Stimulated activated naive CD8-positive, alpha-beta T cell treated with anti-CD3 and anti-CD28 coated beads, Interleukin-15, amount 100 ng/mL, for 72 hours (primary cell): ENCODE results near the gene BMP8B.
"Not testable (repeated sequence)": the region's sequence is repeated elsewhere in the genome, so short reads cannot be mapped to it uniquely, and the experiment has no call there.

ENCODE experiments used
- ATAC-seq: fragments of 150-1000 bp; cut with Tn5 transposase; 2 replicates; pipeline ENCODE4 v1.10.0; 2021; ENCODE audit warnings: mild to moderate bottlenecking, moderate library complexity
- DNase-seq, 2 donors: peaks; one replicate each; pipeline ENCODE4 v3.0.0; 2021 to 2022
- H3K27ac Mint-ChIP-seq, 2 donors: one replicate each; pipeline ENCODE4 v1.8.0; 2022; ENCODE audit warnings: mild to moderate bottlenecking in 2 of 2, mixed read lengths in 2 of 2, moderate library complexity in 2 of 2
- H3K27me3 Mint-ChIP-seq: one replicate; pipeline ENCODE4 v1.8.0; 2022; ENCODE audit warnings: mixed read lengths
- H3K4me1 Mint-ChIP-seq: one replicate; pipeline ENCODE4 v1.8.0; 2022; ENCODE audit warnings: mild to moderate bottlenecking, mixed read lengths
- H3K4me3 Mint-ChIP-seq, 2 donors: one replicate each; pipeline ENCODE4 v1.8.0; 2022; ENCODE audit warnings: mild to moderate bottlenecking in 2 of 2, mixed read lengths in 2 of 2, moderate library complexity in 1 of 2
- H3K9me3 Mint-ChIP-seq, 2 donors: one replicate each; pipeline ENCODE4 v1.8.0; 2022; ENCODE audit warnings: mixed read lengths in 2 of 2

The BMP8B gene, protein sequence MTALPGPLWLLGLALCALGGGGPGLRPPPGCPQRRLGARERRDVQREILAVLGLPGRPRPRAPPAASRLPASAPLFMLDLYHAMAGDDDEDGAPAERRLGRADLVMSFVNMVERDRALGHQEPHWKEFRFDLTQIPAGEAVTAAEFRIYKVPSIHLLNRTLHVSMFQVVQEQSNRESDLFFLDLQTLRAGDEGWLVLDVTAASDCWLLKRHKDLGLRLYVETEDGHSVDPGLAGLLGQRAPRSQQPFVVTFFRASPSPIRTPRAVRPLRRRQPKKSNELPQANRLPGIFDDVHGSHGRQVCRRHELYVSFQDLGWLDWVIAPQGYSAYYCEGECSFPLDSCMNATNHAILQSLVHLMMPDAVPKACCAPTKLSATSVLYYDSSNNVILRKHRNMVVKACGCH

DNA sequence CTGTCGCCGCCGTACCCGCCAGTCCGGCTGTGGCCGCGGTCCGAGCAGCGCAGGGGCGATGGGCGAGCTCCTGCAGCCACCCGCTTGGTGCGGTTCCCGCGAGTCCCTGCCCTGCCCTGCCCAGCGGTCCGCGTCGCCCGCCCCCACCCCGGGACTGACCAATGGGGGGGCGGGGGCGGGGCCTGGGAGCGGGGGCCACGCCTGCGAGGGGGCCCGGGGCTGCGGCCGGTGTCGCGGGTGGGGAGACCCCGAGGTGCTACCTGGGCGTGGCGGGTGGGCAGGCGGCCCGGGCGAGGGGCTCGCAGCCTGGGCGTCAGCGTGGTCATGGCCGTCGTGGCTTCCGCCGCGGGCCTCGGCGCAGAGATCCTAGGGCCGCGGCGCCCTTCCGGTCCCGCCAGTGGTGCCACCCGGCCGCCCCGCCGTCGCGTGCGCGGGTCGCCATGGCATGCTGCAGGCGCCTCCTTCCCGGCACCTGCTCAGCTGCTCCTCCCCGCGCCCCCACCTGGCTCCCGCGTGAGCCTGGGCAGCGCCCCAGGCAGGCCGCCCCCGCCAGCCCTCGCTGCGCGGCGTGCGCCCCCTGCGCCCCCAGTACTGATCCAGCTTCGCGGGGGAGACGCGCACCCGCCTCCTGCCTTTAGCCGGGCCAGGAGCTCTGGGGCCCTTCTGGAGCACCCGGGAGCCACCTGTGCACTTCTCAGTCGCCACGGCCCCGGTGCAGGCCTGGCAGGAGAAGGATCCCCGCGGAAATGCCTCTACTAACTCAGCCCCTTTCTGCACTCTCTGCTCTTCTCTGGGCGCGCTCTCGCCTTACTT lies at the start of gene BMP8B:
Gene BMP8B (minus strand): TSS at position 108 of the 813 bp plus-strand sequence. CDS start 380 bp downstream, outside the sequence.
- ATAC-seq (peak; percentile 82), DNase-seq (peak; percentile 57 to 60)
- Mint-ChIP-seq H3K4me3 (peak within 1 kb of the TSS; percentile 80 to 86), H3K27ac (no peak within 1 kb of the TSS), H3K4me1 (peaks cover 14% of the 10 kb centered on the region), H3K27me3 (peaks cover 65% of the 10 kb centered on the region), H3K9me3 (no peaks in the 10 kb centered on the region)

DNA sequence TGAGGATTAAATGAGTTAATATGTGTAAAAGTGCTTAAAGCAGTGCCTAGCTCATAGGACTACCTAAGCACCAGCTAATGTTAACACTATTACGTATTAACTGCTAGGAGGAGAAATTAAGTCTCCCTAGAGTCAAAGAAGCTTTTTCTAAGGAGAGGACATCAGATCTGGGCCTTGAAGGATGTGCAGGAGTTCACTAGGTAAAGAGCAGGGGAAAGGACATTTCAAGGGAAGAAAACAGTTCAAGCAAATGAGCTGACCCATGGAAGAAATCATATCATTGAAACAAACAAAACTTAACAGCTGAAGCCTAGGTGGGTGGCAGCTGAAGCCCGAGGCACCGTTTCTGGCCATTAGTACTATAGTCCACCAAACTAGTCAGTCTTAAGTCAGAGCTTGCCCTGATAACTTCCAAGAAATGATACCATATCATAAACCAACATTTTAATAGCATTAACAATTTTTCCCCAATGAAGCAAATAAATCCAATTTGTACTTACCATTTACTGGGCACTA lies 48.0 kb upstream of the BMP8B start:
- Mint-ChIP-seq H3K9me3 (no peaks in the 10 kb centered on the region), H3K27me3 (no peaks in the 10 kb centered on the region)
- no peak for ATAC-seq

DNA sequence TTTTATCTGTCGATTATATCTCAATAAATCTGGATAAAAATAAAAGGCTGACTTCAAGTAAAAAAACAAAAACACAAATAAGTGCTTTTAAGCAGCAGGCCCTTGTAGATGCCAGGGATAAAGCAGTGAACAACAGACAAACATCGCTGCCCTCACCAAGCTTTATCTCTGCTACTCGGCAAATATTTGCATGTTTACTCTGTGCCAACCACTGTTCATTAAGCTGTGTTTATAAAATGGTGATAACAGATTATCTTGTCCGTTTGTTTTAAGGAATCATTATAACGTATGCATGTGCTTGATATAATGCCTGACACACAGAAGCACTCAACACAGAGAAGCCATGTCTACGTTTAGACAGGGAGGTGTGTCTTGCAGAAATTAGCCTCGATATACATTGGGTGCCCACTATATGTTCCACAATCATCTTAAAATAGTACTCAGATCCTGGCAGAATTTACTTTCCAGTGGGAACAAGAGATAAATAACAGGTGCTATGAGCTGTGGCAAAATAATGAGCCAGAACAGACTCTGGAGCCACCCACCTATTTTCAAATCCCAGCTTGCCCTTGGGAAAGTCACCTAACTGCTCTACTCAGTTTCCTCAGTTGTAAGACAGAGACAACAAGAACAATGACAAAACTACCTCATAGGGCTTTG lies 47.4 kb upstream of the BMP8B start:
- DNase-seq (no peak), ATAC-seq (no peak)
- peaks cover under 1% of the 10 kb centered on the region for H3K4me1 Mint-ChIP-seq
- no peaks in the 10 kb centered on the region for H3K9me3 Mint-ChIP-seq
- no peaks in the 10 kb centered on the region for H3K27me3 Mint-ChIP-seq
- no peak overlapping the region for H3K27ac Mint-ChIP-seq
- H3K4me3 Mint-ChIP-seq: no peak overlapping the region

More for the DNA sequence above, 48.0 kb upstream of the BMP8B start:
- no peak for DNase-seq
- Mint-ChIP-seq H3K4me1 (peaks cover 6% of the 10 kb centered on the region), H3K27ac (no peak overlapping the region), H3K4me3 (no peak overlapping the region)

DNA sequence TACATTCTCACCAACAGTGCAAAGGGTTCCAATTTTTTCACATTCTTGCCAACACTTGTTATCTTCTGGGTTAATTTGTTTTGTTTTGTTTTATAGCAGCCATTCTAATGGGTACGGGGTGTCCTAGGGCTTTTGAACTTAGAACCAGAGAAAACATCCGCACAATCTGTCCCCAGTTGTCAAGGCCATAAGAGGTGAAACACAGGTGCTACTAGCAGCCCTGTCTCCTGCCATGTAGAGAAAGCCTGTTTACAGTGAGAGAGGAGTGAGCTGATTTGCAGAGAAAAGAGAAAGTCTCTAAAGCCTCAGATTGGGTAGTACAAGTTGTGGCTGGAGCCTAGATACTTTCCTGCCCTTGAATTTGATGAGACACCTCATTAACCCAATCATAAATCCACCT lies 46.4 kb upstream of the BMP8B start:
- H3K4me3 Mint-ChIP-seq: no peak overlapping the region
- H3K4me1 Mint-ChIP-seq: no peaks in the 10 kb centered on the region
- no peak for ATAC-seq
- DNase-seq: no peak
- H3K27ac Mint-ChIP-seq: no peak overlapping the region
- peaks cover 7% of the 10 kb centered on the region for H3K27me3 Mint-ChIP-seq
- no peaks in the 10 kb centered on the region for H3K9me3 Mint-ChIP-seq

DNA sequence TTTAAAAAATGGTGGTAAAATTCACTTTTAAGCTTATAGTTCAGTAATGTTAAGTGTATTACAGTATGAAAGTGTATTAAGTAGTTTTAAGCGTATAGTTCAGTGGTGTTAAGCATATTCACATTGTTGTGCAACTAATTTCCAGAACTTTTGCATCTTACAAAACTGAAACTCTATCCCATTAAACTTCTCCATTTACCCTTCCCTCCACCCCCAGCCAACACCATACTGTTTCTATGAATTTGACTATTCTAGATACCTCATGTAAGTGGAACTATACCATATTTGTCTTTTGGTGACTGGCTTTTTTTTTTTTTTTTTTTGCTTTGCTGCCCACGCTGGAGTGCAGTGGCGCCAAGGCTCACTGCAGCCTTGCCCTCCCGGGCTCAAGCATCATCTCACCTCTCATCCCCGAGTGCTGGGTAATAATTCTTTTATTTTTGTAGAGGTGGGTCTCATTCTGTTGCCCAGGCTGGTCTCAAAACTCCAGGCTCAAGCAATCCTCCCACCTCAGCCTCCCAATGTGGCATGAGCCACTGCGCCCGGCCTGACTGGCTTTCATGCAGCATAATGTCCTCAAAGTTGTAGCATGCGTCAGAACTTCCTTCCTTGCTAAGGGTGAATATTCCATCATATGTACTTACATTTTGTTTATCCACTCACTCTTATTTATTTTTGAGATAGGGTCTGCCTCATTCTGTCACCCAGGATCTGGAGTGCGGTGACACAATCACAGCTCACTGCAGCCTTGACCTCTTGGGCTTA lies 45.1 kb upstream of the BMP8B start:
- Mint-ChIP-seq H3K27ac (no peak overlapping the region), H3K4me3 (no peak overlapping the region), H3K4me1 (no peaks in the 10 kb centered on the region), H3K9me3 (no peaks in the 10 kb centered on the region), H3K27me3 (peaks cover 20% of the 10 kb centered on the region)
- DNase-seq (no peak), ATAC-seq (no peak)

DNA sequence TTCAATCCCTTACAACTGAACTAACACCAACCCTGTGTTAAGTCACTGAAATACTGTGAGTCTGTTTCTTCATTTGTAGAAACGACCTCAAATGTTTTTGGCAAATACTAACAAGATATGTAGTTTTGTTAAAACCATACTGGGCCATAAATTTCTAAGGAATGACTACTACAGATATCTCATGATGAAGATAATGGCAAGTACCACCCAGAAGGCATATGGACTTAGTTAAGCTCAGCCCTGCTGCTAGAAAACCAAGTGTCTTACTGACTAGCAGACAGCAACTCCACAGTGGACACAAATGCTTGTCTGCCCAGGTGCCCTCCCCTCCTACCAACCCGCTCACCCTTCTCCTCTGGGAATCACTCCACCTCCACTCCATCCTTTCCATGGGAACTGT lies 44.5 kb upstream of the BMP8B start:
- Mint-ChIP-seq H3K27me3 (peaks cover 27% of the 10 kb centered on the region), H3K4me1 (no peaks in the 10 kb centered on the region), H3K4me3 (no peak overlapping the region), H3K27ac (no peak overlapping the region), H3K9me3 (no peaks in the 10 kb centered on the region)
- DNase-seq (no peak), ATAC-seq (no peak)

DNA sequence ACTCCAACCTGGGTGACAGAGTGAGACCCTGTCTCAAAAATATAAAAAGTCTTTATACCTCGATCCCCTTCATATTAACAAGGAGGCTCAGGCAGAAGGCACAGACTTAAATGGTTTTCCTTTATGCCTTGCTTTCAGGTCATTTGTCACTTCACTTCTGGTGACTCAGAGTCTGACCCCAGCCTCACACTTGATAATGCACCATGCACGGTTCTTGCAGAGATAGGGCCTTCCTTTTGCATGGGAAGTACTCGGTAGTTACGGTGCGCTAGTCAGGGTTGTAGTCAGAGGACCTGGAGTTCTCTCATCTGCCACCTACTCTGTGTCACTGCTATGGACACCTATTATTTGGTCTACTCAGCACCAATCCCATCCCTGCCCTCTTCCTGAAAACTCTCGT lies 43.6 kb upstream of the BMP8B start:
- Mint-ChIP-seq H3K27me3 (peaks cover 34% of the 10 kb centered on the region), H3K4me1 (no peaks in the 10 kb centered on the region), H3K9me3 (no peaks in the 10 kb centered on the region), H3K4me3 (no peak overlapping the region), H3K27ac (no peak overlapping the region)
- DNase-seq (no peak), ATAC-seq (no peak)

DNA sequence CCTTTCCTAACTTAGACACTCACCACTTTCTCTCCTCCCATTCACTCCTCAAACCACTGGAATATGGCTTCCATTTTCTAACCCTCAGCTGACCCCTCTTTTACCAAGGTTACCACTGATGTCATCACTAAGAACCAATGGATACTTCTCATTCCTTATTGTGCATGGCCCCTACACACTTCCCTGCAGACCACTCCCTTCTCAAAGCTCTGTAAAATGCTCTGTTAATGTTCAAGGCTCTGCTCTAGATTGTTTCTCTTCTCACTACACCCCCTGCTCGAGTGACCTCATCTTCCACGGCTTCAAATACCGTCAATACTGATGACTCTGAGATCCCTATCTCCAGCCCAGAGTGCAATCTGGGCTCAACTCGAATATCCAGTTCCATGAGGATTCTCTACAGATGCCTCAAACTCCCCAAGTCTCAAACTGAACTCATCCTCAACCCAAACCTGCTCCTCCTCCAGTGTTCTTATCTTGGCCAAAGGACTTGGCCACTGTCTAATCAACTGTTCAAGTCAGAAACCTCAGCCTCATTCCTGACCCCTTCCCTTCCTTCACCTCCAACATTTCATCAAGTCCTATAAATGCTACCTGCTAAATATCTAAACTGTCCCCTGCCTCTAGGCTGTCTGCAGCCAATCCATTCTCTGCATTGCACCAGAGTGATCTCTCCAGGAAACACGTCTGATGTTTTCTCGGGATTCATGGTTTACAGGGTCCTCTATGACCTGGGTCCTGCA lies 41.3 kb upstream of the BMP8B start:
- no peaks in the 10 kb centered on the region for H3K4me1 Mint-ChIP-seq
- H3K27ac Mint-ChIP-seq: no peak overlapping the region
- H3K9me3 Mint-ChIP-seq: no peaks in the 10 kb centered on the region
- ATAC-seq (no peak), DNase-seq (no peak)
- peaks cover 39% of the 10 kb centered on the region for H3K27me3 Mint-ChIP-seq
- H3K4me3 Mint-ChIP-seq: no peak overlapping the region

DNA sequence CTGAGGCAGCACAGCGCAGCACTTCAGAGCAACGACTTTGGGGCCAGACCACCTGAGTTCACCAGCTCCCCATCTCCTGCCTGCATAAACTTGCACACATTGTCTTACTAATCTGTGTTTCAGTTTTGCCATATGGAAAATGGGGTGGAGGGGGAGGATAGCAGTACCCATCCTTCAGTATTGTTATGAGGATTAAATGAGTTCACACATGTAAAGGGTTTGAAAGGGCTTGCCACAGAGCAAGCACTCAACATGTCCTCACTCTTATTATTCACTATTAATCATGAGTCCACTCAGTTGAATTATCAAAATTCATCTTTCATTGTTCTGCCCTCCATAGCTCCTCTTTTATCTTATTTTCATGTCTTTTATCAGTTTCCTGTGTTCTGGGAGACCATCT lies 40.1 kb upstream of the BMP8B start:
- Mint-ChIP-seq H3K9me3 (no peaks in the 10 kb centered on the region), H3K4me3 (no peak overlapping the region), H3K27me3 (peaks cover 46% of the 10 kb centered on the region), H3K27ac (no peak overlapping the region), H3K4me1 (no peaks in the 10 kb centered on the region)
- no peak for DNase-seq
- ATAC-seq: no peak

DNA sequence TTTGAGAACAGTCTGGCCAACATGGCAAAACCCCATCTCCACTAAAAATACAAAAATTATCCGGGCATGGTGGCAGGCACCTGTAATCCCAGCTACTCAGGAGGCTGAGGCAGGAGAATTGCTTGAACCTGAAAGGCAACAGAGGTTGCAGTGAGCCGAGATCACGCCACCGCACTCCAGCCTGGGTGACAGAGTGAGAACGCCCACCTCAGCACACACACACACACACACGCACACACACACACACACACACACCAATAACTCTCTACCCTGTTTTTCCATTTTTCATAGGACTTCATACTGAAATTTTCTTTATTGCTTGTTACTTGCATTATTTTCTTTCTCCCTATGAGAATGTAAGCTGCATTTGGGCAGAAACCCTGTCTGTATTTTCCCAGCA lies 39.6 kb upstream of the BMP8B start:
- ATAC-seq, H3K9me3 Mint-ChIP-seq, DNase-seq, H3K4me1 Mint-ChIP-seq, H3K4me3 Mint-ChIP-seq, H3K27ac Mint-ChIP-seq: not testable (repeated sequence)
- peaks cover 46% of the 10 kb centered on the region for H3K27me3 Mint-ChIP-seq

DNA sequence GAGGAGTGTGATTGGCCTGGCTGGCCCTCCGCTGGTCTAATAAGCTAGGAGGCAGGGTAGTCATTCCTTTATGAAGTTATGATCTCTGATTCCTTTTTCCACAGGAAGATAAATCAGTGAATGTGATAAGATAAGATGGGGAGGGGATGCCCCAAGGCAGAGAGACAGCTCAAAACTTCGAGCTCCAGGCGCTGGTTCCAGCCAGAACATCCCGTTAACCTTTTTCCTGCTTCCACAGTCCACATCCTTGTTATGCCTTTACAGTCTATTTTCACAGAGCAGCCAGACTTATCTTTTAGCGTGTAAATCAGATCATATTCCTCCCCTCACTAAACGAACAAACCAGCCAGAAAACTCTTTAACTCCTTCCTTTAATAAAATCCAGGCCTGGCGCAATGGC lies 38.5 kb upstream of the BMP8B start:
- Mint-ChIP-seq H3K27me3 (peaks cover 53% of the 10 kb centered on the region), H3K27ac (no peak overlapping the region), H3K4me1 (no peaks in the 10 kb centered on the region), H3K9me3 (no peaks in the 10 kb centered on the region), H3K4me3 (no peak overlapping the region)
- DNase-seq (no peak), ATAC-seq (no peak)

DNA sequence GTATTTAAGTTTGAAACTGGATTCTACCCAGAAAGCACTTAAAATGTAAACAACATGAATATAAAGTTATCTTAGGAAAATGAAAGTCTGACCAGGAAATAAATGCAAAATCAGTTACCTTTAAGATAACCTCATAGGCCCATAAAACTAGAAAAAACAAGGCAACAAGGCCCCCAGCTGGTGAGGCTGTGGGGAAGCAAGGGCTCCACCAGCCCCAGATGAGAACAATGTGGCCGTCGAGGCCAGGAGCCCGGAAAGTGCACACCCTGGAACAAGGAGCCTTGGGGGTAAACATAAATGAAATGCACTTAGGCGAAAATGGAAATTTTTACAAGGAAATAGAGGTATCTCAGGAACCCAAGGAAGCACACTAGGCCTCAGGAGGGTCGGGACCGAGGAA lies 37.9 kb upstream of the BMP8B start:
- ATAC-seq (no peak), DNase-seq (no peak)
- Mint-ChIP-seq H3K27me3 (peaks cover 57% of the 10 kb centered on the region), H3K27ac (no peak overlapping the region), H3K4me1 (no peaks in the 10 kb centered on the region), H3K4me3 (no peak overlapping the region), H3K9me3 (no peaks in the 10 kb centered on the region)

DNA sequence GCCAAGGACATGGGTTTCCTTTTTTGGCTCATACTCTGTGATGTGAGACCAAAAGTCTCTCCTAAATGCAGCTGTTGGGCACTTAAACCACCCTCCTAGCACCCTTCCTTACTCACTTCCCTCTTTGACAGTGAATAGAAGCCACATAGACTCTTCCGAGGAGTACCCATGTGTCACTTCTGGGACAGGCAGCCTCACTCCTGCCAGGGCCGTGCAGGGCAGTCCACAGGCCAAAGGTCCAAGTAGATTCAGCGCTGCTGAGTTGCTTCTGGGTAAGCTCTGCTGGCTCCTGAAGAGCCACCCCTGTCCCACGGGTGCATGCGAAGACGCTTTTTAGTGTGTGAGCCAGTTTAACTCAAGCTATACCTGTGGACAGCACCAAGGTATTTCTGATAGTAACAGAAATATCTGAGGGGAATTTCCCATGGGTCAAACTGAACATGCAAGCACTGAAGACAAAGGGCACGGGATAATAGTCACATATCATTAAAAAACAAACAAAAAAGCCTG lies 36.8 kb upstream of the BMP8B start:
- no peaks in the 10 kb centered on the region for H3K4me1 Mint-ChIP-seq
- H3K9me3 Mint-ChIP-seq: no peaks in the 10 kb centered on the region
- ATAC-seq: no peak
- no peak for DNase-seq
- H3K27ac Mint-ChIP-seq: no peak overlapping the region
- H3K4me3 Mint-ChIP-seq: no peak overlapping the region
- peaks cover 62% of the 10 kb centered on the region for H3K27me3 Mint-ChIP-seq

DNA sequence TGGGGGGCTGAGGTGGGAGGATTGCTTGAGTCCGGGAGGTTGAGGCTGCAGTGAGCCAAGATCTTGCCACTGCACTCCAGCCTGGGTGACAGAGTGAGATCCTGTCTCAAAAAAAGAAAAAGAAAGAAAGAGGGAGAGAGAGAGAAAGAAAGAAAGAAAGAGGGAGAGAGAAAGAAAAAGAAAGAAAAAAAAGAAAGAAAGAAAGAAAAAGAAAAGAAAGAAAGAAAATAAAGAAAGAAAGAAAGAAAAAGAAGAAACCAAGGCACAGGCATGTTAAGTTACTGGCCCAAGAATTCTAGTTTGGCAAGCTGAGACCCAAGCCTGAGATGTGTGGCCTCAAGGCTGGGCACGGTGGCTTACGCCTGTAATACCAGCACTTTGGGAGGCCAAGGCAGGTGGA lies 34.8 kb upstream of the BMP8B start:
- Mint-ChIP-seq H3K4me1 (peaks cover 13% of the 10 kb centered on the region), H3K27me3 (peaks cover 62% of the 10 kb centered on the region)
- not testable (repeated sequence) for H3K9me3 Mint-ChIP-seq, DNase-seq, H3K27ac Mint-ChIP-seq, ATAC-seq, H3K4me3 Mint-ChIP-seq
